Prostate gland (tissue), 2 donors: ENCODE data around the gene VIPR2.

Experiments used
- CTCF ChIP-seq, 4 experiments: fragments of 200-600 bp in 2 of 4; fragments of 450-650 bp in 2 of 4; sonication (generic) in 2 of 4; IDR thresholded peaks; 1 replicate in 3 of 4; 2 replicates in 1 of 4; pipeline ENCODE4 v1.5.1; 2016 to 2019; ENCODE audit warnings: antibody characterized with exemption in 4 of 4, mild to moderate bottlenecking in 2 of 4, moderate library complexity in 2 of 4
- POLR2A ChIP-seq: fragments of 450-650 bp; IDR thresholded peaks from one replicate; pipeline ENCODE4 v1.6.1; 2016; ENCODE audit warnings: antibody characterized with exemption, mild to moderate bottlenecking
- POLR2AphosphoS5 ChIP-seq: sonication (generic); formaldehyde crosslinking; IDR thresholded peaks from one replicate; pipeline ENCODE4 v1.6.1; 2017; ENCODE audit warnings: antibody characterized with exemption

GRCh38 chr7:159091480-159092475, 52.9 kb downstream of the VIPR2 start:
- TF ChIP-seq POLR2A (no peak), CTCF (IDR thresholded peaks at IDR 0.05) (no peak), POLR2AphosphoS5 (no peak)
